K562 (cell line): Measurements from ENCODE around the gene NSUN2. TPM values are rescaled to one million over a fixed set of nuclear protein-coding genes. Genes with fewer than 3 reads are reported as not detected.
A peak's percentile ranks its signal among the peaks of the same experiment; 100 is the strongest.

Experiments
- ATAC-seq: fragments of 200-7000 bp; cut with Tn5 transposase; 3 replicates; pipeline ENCODE4 v1.9.1; 2020; ENCODE audit warnings: moderate library complexity
- BruUV-seq: library from RNA; stranded (reverse); fragments of 400-500 nt; replicated peaks from 2 replicates; lab custom pipeline; 2021; lab: Mats Ljungman, UMichigan
- CTCF ChIA-PET: fragments of 300-600 bp; formaldehyde crosslinking; extraction: SDS; loops from one replicate; lab custom pipeline; 2021; ENCODE audit warnings: low intra/inter-chr PET ratio; lab: Yijun Ruan, JAX
- POLR2A ChIA-PET: fragments of 300-600, 350-650 bp; sonication (Branson Sonifier 250); formaldehyde crosslinking; extraction: SDS; loops from one replicate; lab custom pipeline; 2021; ENCODE audit warnings: antibody characterized with exemption, inconsistent platforms; lab: Yijun Ruan, JAX
- DNase-seq, 4 experiments: peaks; one replicate each; pipeline versions ENCODE4 v3.0.0 to v3.0.0-alpha.2; 2011 to 2018; ENCODE audit warnings: low spot score in 3 of 4, mixed read lengths in 3 of 4; ENCODE audit errors: extremely low read depth in 1 of 4
- FAIRE-seq: peaks from 2 replicates; lab custom pipeline; 2011; peaks lifted over from hg19 to GRCh38; lab: Jason Lieb, UNC
- H2AFZ ChIP-seq: 2 replicates; pipeline ENCODE4 v1.6.0; 2011; ENCODE audit warnings: low read depth, low read length, control low read depth, inconsistent platforms
- H3K27ac ChIP-seq: fragments of 200-600 bp; 3 replicates; pipeline ENCODE4 v1.8.0; 2011; ENCODE audit warnings: low read depth, mild to moderate bottlenecking, control low read depth, inconsistent platforms, low read length, moderate library complexity, mixed read lengths; ENCODE audit errors: extremely low read depth
- H3K27me3 ChIP-seq, 2 experiments: fragments of 300-600 bp in 1 of 2; 2 replicates in 1 of 2; 3 replicates in 1 of 2; pipeline versions ENCODE4 v1.6.0 to v1.8.0; 2011; ENCODE audit warnings: inconsistent platforms in 2 of 2, low read length in 2 of 2, mild to moderate bottlenecking in 1 of 2, mixed read lengths in 1 of 2, moderate library complexity in 1 of 2; ENCODE audit not compliant: control insufficient read depth in 2 of 2, insufficient read depth in 2 of 2
- H3K36me3 ChIP-seq: fragments of 300-600 bp; 3 replicates; pipeline ENCODE4 v1.8.0; 2011; ENCODE audit warnings: mild to moderate bottlenecking, low read length, inconsistent platforms; ENCODE audit not compliant: control insufficient read depth, insufficient read depth
- H3K4me1 ChIP-seq, 2 experiments: fragments of 200-600 bp in 1 of 2; replicated peaks in 1 of 2; 2 replicates in 1 of 2; 3 replicates in 1 of 2; pipeline versions ENCODE4 v1.5.1 to v1.8.0; 2011; ENCODE audit warnings: inconsistent platforms in 2 of 2, low read length in 2 of 2, mild to moderate bottlenecking in 1 of 2, mixed read lengths in 1 of 2, moderate library complexity in 1 of 2; ENCODE audit not compliant: control insufficient read depth in 2 of 2, insufficient read depth in 2 of 2
- H3K4me2 ChIP-seq: 2 replicates; pipeline ENCODE4 v1.6.1; 2011; ENCODE audit warnings: low read length, control low read depth, inconsistent platforms, mixed read lengths; ENCODE audit not compliant: insufficient read depth
- H3K4me3 ChIP-seq: fragments of 200-600 bp; sonication (generic), shearing (Covaris generic); 2 replicates; pipeline ENCODE4 v1.5.1; 2016; ENCODE audit warnings: control low read depth, inconsistent platforms
- H3K79me2 ChIP-seq: fragments of 200-600 bp; 3 replicates; pipeline ENCODE4 v1.8.0; 2011; ENCODE audit warnings: low read length, inconsistent platforms; ENCODE audit not compliant: control insufficient read depth, insufficient read depth
- H3K9ac ChIP-seq, 2 experiments: 2 replicates each; pipeline versions ENCODE4 v1.6.0 to v1.6.1; 2011; ENCODE audit warnings: low read depth in 2 of 2, low read length in 2 of 2, control low read depth in 1 of 2, inconsistent platforms in 1 of 2, mild to moderate bottlenecking in 1 of 2, mixed read lengths in 1 of 2; ENCODE audit not compliant: insufficient read depth in 1 of 2
- H3K9me1 ChIP-seq: one replicate; pipeline ENCODE4 v1.6.0; 2011; ENCODE audit warnings: inconsistent platforms, mild to moderate bottlenecking, low read length, moderate library complexity; ENCODE audit not compliant: control insufficient read depth, insufficient read depth
- H3K9me3 ChIP-seq: replicated peaks from 2 replicates; pipeline ENCODE4 v1.5.1; 2011; ENCODE audit warnings: low read depth, low read length, inconsistent platforms; ENCODE audit not compliant: control insufficient read depth, insufficient read depth
- H4K20me1 ChIP-seq: replicated peaks from 2 replicates; pipeline ENCODE4 v1.6.1; 2011; ENCODE audit warnings: low read length, inconsistent platforms, mixed read lengths; ENCODE audit not compliant: control insufficient read depth, insufficient read depth
- BACH1 ChIP-seq: fragments of 200-800 bp; sonication (Bioruptor generic); IDR thresholded peaks from 2 replicates; pipeline ENCODE4 v1.6.1; 2016; ENCODE audit warnings: missing genetic modification characterization, missing compliant biosample characterization
- CBFA2T3 ChIP-seq: fragments of 450-650 bp; IDR thresholded peaks from 2 replicates; pipeline ENCODE4 v1.6.1; 2017
- CHCHD3 ChIP-seq: fragments of 250-450 bp; sonication (Bioruptor Pico); IDR thresholded peaks from 2 replicates; pipeline ENCODE4 v2.1.2; 2022; ENCODE audit warnings: mild to moderate bottlenecking
- CREB3L1 ChIP-seq: fragments of 450-650 bp; IDR thresholded peaks from 2 replicates; pipeline ENCODE4 v1.6.1; 2014; ENCODE audit warnings: low read depth, mild to moderate bottlenecking, moderate library complexity, borderline replicate concordance
- DACH1 ChIP-seq: fragments of 450-650 bp; IDR thresholded peaks from 2 replicates; pipeline ENCODE4 v1.6.1; 2018; ENCODE audit not compliant: partially characterized antibody
- JUND ChIP-seq, 2 experiments: IDR thresholded peaks; 2 replicates in 1 of 2; 3 replicates in 1 of 2; pipeline ENCODE4 v1.6.1; 2011; ENCODE audit warnings: borderline replicate concordance in 2 of 2, low read depth in 2 of 2, low read length in 2 of 2, improper control_type of control experiment in 1 of 2, missing biosample characterization in 1 of 2, missing genetic modification characterization in 1 of 2, missing genetic modification reagents in 1 of 2
- KDM5B ChIP-seq: fragments of 200-600 bp; sonication (generic); IDR thresholded peaks from 2 replicates; pipeline ENCODE4 v1.6.1; 2012; ENCODE audit warnings: low read depth, mild to moderate bottlenecking, moderate library complexity, low read length, control low read depth, inconsistent platforms; ENCODE audit not compliant: insufficient replicate concordance
- KLF10 ChIP-seq: fragments of 250-450 bp; sonication (Bioruptor Pico); IDR thresholded peaks from 2 replicates; pipeline ENCODE4 v1.6.1; 2021; ENCODE audit warnings: matching md5 sums
- MED1 ChIP-seq: sonication (generic); formaldehyde crosslinking; IDR thresholded peaks from 2 replicates; pipeline ENCODE4 v1.8.1; 2023; ENCODE audit warnings: missing genetic modification reagents, borderline replicate concordance
- PHTF2 ChIP-seq: fragments of 250-450 bp; sonication (Bioruptor Pico); IDR thresholded peaks from 2 replicates; pipeline ENCODE4 v1.5.0; 2021; ENCODE audit warnings: mild to moderate bottlenecking
- PREB ChIP-seq: sonication (generic); formaldehyde crosslinking; IDR thresholded peaks from 2 replicates; pipeline ENCODE4 v1.8.1; 2023; ENCODE audit warnings: mild to moderate bottlenecking, missing genetic modification reagents
- TAF1 ChIP-seq: IDR thresholded peaks from 2 replicates; pipeline ENCODE4 v1.6.1; 2011; ENCODE audit warnings: mild to moderate bottlenecking, low read length, moderate library complexity; ENCODE audit not compliant: insufficient read depth, control insufficient read depth, severe bottlenecking; ENCODE audit errors: extremely low read depth
- TBL1XR1 ChIP-seq, 2 experiments: IDR thresholded peaks; 2 replicates each; pipeline ENCODE4 v1.6.1; 2012; ENCODE audit warnings: improper control_type of control experiment in 2 of 2, low read length in 2 of 2, mild to moderate bottlenecking in 1 of 2
- TFAP4 ChIP-seq: sonication (generic); formaldehyde crosslinking; IDR thresholded peaks from 2 replicates; pipeline ENCODE4 v1.8.0; 2022; ENCODE audit warnings: missing genetic modification reagents, mild to moderate bottlenecking, moderate library complexity, borderline replicate concordance
- WGBS: fragments of 100-300 bp; shearing (Covaris generic); methylation state at CpG from one replicate; pipeline ENCODE4 v1.1.6; 2016; ENCODE audit warnings: low coverage, mixed read lengths; ENCODE audit not compliant: insufficient coverage; ENCODE audit errors: missing lambda C conversion rate; 5-methylcytosine and 5-hydroxymethylcytosine counted together
- in situ Hi-C: fragments of 300-500 bp; cut with MboI; formaldehyde crosslinking; loops from 4 replicates; pipeline ENCODE4 v1.15.0; 2018; ENCODE audit warnings: inconsistent platforms, mixed read lengths
- intact Hi-C: fragments of 100-400 bp; cut with micrococcal nuclease; formaldehyde crosslinking; loops from 2 replicates; pipeline ENCODE4 v1.14.2; 2022
- polyA plus RNA-seq, 8 experiments: library from polyadenylated mRNA; depleted of rRNA in 4 of 8; stranded (reverse) in 5 of 8; unstranded in 3 of 8; fragments of >200 nt; fragmentation: Nextera tagmentation in 2 of 8; fragmentation: Illumina TruSeq in 1 of 8; extraction: Ambion mirVana in 2 of 8; extraction: Trizol in 1 of 8; gene quantifications; 2 replicates each; pipeline versions ENCODE4 v1.2.1 to v1.2.3, GENCODE V29; 2011 to 2014; ENCODE audit warnings: inconsistent platforms in 1 of 8, missing spikeins in 1 of 8
- total RNA-seq, 7 experiments: library from RNA; depleted of rRNA in 6 of 7; stranded (reverse); fragments of >200 nt in 6 of 7; fragmentation: Illumina TruSeq in 2 of 7; extraction: Trizol in 2 of 7; gene quantifications; 2 replicates each; pipeline versions ENCODE4 v1.2.1 to v1.2.3, GENCODE V29; 2011 to 2021; ENCODE audit warnings: low replicate concordance in 1 of 7
- TF ChIP-seq, protein P1 (sequence below): fragments of 450-650 bp; IDR thresholded peaks from 2 replicates; pipeline ENCODE4 v1.6.1; 2016; ENCODE audit warnings: mild to moderate bottlenecking

The NSUN2 gene
- total and polyA plus RNA-seq, 9 of the 15 experiments (the other 6 are each of a cell fraction or from before 2014, with no cell fraction given): 9.2 to 167 (median 127) TPM

GRCh38 chr5:6631441-6631840 is 1.4 kb downstream of the NSUN2 start:
- H4K20me1 ChIP-seq: peaks cover 3% of the 10 kb centered on the region; the same call in 1 of the 2 replicates
- BruUV-seq: no TSS peak
- intact Hi-C loops: no loop called here
- ATAC-seq: no peak
- 50% methylated on average over 4 of the region's 4 CpGs for WGBS
- peaks cover 62% of the 10 kb centered on the region for H3K36me3 ChIP-seq
- POLR2A ChIA-PET: interaction anchor here (0.8 to 1.8 kb wide), 4 partner anchors 8 to 88 kb away, joined by 3 to 4 read pairs (median 4); no protein-coding TSS in a partner anchor
- peak overlapping the region; percentile 81 for H3K4me3 ChIP-seq
- H3K9me1 ChIP-seq: peaks cover 5% of the 10 kb centered on the region
- peak overlapping the region; percentile 17 to 99; a peak in 3 of 4 replicates for H3K9ac ChIP-seq
- no peak for DNase-seq
- H3K4me1 ChIP-seq: peaks cover 7 to 16% of the 10 kb centered on the region in 2 experiments; a peak in 3 of 5 replicates
- peaks cover 84% of the 10 kb centered on the region for H3K79me2 ChIP-seq
- TF ChIP-seq TBL1XR1 (IDR thresholded peaks at IDR 0.05; ENCODE audit: low read length in 2 of 2): no peak
- no peak for TF ChIP-seq JUND (IDR thresholded peaks at IDR 0.05; ENCODE audit: borderline replicate concordance, low read depth, low read length)
- TF ChIP-seq JUND (tag; IDR thresholded peaks at IDR 0.05; ENCODE audit: borderline replicate concordance, low read depth, low read length): no peak
- TF ChIP-seq MED1 (CRISPR knock-in tag): no peak
- no peak for TF ChIP-seq DACH1
- TF ChIP-seq KLF10: no peak
- TF ChIP-seq, protein P1, sequence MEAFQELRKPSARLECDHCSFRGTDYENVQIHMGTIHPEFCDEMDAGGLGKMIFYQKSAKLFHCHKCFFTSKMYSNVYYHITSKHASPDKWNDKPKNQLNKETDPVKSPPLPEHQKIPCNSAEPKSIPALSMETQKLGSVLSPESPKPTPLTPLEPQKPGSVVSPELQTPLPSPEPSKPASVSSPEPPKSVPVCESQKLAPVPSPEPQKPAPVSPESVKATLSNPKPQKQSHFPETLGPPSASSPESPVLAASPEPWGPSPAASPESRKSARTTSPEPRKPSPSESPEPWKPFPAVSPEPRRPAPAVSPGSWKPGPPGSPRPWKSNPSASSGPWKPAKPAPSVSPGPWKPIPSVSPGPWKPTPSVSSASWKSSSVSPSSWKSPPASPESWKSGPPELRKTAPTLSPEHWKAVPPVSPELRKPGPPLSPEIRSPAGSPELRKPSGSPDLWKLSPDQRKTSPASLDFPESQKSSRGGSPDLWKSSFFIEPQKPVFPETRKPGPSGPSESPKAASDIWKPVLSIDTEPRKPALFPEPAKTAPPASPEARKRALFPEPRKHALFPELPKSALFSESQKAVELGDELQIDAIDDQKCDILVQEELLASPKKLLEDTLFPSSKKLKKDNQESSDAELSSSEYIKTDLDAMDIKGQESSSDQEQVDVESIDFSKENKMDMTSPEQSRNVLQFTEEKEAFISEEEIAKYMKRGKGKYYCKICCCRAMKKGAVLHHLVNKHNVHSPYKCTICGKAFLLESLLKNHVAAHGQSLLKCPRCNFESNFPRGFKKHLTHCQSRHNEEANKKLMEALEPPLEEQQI: no peak
- no peak for TF ChIP-seq CREB3L1
- TF ChIP-seq PHTF2 (CRISPR knock-in tag): no peak
- no peak for TF ChIP-seq BACH1
- TF ChIP-seq CHCHD3 (CRISPR knock-in tag): no peak
- TF ChIP-seq TFAP4: no peak
- TF ChIP-seq KDM5B: no peak
- TF ChIP-seq CBFA2T3: no peak
- no peak for TF ChIP-seq PREB (CRISPR knock-in tag)
- TF ChIP-seq TAF1: no peak
- no peak for FAIRE-seq
- CTCF ChIA-PET: no interaction called here
- no peak overlapping the region for H2AFZ ChIP-seq
- H3K27ac ChIP-seq: peak overlapping the region; percentile 99
- peak overlapping the region; percentile 99 for H3K4me2 ChIP-seq
- H3K27me3 ChIP-seq: no peaks in the 10 kb centered on the region
- H3K9me3 ChIP-seq: no peaks in the 10 kb centered on the region
- in situ Hi-C loops: loop anchor here (5.0 kb wide), 1 partner anchor 86 kb away; no protein-coding TSS in a partner anchor
